NCI-H187 treated with DMSO at 0.1 percent for 48 hours (cell line): ENCODE data around the gene LRP8.

Source experiments
- DNase-seq: peaks from one replicate; lab custom pipeline; 2025; lab: John Stamatoyannopoulos, UW

The LRP8 gene

DNA sequence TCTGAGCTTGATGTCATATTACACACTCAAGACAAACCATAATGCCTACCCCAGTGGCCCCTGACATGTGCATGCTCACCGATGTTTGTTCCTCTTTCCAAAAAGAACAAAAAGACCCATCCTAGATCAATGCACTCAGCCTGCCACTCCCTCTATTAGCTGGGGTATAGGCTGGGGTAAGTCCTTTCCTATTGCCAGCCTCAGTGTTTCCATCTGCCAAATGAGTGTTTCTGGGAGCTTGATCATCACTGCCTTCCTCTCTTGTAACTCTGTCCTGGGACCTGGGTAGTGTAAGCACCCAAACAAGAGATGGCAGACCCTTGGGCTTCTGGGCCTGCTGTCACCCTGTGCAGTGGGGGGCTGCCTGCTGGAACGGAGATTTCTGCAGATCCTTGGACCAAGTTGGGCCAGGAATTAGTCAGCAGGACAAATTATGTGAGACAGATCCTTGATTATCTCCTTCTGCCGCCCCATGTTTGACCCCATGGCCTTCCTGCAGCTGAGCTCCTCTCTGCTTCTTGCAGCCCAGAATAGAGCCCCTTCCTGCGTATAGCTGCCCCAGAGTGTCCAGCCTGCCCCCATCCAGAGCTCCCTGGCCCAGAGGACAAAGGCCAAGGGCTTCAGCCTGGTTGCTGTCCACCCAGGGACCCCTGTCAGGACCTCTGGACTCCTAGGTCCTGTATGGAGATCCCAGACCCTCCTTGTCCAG is 31.5 kb upstream of the LRP8 start:
- no peak for DNase-seq

DNA sequence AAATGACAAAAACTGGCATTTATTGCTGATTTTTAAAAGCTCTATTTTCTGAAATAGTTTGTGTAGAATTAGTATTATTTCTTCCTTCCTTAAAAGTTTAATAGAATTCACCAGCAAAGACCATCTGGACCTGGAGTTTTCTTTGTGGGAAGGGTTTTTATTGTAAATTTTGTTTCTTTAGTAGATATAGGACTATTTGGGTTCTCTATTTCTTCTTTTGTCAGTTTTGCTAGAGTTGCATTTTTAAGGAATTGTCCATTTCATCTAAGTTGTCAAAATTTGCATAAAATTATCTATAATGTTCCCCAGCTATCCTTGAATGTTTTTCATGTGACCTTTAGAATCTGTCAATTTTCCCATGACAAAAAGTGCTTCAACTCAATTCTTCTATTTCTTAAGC is 28.8 kb upstream of the LRP8 start:
- DNase-seq = no peak

DNA sequence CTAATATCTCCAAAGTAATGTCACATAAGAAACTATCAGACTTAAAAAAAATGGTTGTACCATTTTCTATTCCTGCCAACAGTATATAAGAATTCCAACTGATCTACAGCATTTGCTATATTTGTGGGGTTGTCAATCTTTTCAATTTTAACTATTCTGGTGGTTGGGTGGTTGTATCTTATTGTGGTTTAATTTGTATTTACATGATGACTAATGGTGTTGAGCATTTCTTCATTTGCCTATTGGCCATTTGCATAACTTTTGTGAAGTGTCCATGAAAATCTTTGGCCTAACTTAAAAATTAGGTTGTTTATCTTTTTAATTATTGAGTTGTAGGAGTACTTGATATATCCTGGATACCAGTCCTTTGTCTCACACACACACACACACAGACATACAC is 26.2 kb upstream of the LRP8 start:
- no peak for DNase-seq

DNA sequence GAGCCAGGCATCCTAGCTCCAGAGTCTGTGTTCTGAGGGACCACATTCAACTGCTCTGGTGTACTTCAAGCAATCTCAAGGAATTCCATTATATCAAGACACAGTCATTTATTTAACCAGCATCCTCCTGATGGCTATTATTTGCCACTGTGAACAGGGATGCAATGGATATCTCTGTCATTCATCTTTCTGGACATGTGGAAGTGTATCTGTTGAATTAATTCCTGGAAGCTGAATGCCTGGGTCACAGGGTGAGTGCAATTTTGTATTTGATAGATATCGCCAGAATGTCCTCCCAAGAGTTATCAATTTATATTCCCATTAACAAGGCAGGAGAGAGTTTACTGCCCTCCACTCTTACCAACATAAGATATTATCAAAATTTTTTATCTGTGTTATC is 24.7 kb upstream of the LRP8 start:
- no peak for DNase-seq

DNA sequence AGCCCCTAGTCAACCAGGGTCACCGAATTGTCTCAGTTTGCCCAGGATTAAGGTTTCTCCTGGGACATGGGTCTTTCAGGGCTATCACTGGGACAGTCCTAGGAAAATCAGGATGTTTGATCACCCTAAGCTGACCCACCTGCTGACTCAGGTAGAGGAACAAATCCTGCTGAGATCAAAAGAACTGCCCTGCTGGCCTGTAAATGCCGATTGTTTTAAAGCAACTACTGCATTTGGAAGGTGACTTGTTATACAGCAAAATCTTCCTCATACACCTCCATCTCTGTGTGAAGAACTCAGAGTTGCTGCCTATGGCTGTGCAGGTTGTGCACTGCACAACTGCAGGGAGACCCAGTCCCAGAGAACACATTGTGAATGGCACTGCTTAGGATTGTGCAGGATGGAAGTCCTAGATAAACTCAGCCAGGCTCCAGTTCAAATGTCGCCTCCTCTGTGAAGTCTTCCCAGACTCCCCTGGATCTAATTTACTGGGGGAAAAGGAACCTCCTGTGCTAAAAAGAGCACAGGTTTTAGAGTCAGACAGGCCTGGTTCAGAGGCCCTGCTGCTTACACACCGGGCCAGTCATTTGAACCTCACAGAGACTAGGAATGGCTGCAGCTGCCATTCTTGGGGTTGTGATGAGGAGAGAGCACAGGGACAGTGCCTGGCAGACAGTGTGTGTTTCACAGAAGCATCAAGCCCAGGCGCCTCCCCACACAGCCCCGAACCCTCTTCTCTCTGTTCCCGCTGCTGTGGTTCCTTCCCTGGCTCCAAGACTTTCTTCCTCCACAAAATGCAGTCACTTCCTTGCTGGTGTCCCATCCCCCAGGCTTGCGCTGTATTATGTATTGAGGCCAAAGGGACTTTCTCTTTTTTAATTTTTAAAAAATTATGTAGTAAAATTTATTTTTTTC is 23.2 kb upstream of the LRP8 start:
- no peak for DNase-seq

DNA sequence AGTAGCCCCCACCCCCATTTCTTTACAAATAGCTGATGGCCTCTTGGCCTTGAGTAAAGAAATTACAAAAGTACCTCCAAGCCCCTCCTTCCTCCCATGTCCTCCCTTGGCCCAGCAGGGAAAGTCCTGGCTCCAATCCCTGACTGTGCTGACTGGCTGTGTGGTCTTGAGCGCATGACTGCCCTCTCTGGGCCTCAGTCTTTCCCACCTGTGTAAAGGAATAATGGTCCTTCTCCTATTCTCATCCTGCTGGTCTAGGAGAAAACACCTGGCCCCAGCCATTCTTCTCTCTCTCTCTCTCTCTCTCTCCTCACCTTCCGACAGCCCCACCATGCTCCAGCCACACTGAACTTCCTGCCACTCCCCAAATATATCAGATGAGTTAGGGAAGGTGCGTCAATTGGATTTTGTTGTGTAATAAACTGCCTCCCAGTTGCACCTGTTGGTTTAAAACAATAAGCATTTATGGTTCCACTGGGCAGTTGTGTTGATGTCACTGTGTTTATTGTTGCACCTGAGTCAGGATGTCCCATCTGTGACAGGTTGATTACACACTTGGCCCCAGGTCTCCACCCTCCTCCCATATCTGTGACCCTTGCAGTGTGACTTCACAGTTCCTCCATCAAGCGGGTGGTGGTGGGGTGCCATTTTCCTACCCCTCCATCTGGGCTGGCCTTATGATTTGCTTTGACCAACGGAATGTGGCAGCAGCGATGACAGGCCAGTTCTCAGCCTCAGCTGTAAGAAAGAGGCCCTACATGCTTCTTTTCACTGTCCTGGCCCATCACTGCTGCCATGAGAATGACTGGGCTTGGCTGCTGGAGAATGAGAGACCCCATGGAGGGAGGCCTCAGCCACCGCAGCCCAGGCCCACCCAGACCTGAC is 22.3 kb upstream of the LRP8 start:
- DNase-seq = no peak

DNA sequence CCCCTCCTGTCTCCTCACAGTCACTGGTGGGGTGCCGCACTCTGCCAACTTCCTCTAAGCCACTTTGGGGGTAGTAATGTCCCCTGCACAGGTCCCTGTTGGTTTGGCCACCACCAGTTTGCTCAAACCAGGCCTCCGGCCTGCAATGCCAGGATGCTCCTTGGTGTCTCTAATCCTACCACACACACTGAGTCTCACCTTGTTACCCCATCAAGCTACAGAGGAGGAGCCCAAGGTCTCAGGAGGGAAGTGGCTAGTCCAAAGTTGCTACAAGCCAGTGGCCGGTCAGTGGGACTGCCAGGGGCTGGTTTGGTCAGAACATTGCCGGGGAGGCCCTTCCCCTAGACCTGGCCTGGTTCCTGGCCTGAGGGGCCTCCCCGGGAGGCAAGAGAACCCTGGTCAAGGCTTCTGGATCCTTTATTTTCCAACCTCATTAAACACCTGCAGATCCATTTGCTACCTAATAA is 21.5 kb upstream of the LRP8 start:
- no peak for DNase-seq

DNA sequence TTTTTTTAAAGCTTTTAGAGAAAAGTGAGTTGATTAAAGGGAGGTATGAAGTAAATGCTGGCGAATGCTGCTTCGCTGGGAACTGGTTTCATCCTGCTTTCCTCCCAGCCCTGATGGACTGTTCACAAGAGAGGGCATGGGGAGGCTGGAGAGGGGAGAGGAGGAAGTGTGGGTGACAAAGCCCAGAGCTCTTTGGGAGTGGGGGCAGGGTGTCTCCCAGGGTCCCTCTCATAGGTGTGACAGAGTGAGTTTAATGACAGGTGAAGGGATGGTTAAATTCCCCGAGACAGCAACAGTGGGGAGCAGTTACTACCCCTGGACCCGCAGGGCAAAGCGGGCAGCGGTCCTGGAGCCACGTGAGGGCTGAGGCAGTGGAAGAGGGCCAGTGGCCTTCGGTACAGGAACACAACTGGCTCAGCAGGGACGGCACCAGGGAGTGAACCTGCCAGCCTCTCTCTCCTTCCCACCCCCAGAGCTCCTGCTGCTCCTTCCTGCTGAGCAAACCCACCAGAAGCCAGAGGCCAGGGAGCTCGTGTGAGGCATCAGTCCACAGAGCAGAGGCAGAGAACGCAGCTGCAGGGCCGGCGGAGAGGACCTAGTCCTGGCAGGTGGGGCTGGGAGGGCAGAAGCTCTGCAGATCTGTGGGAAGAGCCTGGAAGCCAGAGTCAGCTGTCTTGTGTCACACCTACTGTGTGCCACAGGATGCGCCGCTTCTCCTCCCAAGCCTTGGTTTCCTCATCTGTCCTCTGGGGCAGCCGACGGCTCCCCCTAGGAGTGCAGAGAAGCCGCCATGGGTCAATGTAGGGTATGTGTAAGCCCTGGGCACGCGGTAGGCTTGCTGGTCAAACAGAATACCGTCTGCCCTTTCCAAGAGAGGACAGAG is 20.9 kb upstream of the LRP8 start:
- DNase-seq = no peak

DNA sequence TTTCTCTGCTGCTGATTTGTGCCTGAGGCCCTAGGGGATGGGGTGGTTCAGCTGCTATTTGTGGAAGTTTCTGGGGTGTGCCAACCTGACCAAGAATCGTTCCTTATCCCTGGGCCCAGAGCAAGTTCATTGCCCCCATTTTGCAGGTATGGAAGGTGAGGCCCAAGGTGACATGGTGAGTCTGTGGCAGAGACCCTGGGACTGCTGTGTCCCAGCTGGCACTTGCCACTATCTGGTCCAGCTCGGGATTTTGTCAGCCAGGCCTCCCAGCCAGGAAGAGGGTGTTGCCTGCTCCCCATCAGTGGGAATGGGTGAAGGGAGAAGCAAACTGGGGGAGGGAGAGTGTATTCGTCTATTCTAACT is 18.9 kb upstream of the LRP8 start:
- no peak for DNase-seq

DNA sequence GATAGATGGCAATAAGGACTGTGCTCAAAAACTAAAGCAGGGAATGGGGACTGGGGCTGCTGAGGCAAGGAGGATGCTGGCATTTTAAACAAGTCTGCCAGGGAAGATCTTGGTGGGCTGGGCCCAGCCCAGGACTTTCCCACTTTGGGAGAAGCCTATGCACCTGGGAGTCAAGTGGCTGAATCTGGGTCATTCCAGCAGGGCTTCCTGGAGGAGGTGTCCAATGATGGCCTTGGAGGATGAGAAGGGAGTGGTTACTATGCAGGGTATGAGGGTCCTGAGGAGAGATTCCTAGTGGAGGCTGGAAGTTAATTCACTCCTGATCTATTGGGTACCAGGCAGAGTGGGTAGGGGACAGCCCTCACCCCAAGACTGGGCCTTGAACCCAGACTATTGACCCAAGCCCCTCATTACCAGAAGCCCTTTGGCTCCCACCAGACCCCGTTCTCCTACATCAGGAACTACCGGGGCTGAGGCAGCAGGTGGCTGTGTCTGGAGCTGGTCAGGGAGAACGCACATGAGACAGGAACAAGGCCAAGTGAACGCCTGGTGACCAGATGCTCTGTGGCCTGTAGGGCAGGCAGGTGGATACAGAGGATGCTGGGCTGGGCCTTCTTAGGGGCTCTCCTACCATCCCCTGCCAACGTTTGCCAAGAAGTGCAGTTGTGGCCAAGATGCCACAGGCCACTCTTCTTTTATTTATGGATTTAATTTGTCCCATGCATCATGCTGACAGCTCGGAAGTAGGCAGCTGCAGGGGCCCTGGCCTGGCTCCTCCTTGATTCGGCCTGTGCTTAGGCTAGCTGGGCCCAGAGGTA is 18.3 kb upstream of the LRP8 start:
- no peak for DNase-seq

DNA sequence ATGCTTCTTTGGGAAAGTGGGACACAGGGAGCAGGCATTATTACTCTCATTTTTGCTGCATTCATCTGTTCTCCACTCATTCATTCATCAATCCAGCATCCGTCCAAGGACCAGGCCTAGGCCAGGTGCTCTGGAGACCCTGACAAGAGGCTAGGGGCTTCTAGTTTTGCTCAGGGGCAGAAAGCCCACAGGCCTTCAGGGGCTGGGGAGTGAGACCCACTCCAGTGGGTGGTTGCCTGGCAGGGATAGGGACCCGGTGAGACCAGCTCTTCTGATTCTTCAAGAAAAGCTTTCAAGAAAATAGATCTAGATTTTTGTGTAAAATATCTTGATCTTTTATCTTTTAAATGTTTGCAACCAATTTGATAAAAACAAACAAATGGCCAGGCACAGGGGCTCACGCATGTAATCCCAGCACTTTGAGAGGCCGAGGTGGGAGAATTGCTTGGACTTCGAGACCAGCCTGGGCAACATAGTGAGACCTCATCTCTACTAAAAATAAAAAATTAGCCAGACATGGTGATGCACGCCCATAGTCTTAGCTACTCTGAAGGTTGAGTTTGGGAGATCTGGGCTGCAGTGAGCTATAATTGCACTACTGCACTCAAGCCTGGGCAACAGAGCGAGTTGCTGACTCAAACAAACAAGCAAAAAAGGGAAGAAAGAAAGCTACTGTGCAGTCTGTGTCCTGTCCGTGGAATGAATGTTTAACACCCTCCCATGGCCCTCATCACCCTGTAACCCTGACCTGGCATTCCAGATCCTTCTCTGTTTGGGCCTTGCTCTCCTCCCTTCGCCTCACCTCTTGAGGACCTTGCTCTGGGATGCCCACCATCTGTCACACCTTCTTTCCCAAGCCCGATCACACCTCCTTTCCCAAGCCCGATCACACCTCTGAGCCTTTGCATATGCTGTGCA is 17.3 kb upstream of the LRP8 start:
- DNase-seq = no peak

DNA sequence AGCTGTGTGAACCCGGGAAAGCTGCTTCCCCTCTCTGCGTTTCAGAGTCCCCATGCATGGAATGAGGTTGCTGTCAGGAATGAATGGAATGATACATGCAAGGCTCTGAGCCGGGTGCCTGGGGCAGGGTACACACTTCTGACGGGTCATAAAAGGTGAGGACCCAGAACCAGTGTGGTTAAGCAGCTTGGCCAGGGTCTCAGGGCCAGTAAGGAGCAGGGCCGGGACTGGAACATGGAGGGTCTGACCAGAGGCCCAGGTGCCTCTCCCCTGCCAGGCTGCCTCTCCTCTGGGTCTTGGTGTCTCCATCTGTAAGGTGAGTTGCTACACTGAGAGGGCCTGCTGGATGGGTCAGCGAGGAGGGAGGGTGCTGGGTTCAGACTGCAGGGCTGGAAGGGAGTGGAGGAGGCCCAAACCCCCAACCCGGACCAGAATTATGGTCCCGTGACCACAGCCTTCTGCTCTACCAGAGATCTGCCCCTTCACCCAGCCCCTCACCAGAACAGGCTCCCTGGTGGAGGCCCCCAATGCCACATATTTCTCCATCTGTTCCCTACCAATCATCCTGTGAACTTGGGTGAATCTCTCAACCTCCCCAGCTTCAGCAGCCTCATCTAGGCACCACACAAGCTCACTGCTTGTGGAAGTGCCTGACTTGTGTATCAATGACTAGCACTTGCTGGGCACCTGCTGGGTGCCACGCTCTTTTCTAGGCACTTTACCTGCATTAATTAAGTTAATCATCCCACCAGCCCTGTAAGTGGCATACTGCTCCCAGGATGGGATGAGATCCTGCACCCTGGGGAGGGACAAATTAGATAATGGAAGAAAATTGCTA is 16.2 kb upstream of the LRP8 start:
- DNase-seq = no peak

DNA sequence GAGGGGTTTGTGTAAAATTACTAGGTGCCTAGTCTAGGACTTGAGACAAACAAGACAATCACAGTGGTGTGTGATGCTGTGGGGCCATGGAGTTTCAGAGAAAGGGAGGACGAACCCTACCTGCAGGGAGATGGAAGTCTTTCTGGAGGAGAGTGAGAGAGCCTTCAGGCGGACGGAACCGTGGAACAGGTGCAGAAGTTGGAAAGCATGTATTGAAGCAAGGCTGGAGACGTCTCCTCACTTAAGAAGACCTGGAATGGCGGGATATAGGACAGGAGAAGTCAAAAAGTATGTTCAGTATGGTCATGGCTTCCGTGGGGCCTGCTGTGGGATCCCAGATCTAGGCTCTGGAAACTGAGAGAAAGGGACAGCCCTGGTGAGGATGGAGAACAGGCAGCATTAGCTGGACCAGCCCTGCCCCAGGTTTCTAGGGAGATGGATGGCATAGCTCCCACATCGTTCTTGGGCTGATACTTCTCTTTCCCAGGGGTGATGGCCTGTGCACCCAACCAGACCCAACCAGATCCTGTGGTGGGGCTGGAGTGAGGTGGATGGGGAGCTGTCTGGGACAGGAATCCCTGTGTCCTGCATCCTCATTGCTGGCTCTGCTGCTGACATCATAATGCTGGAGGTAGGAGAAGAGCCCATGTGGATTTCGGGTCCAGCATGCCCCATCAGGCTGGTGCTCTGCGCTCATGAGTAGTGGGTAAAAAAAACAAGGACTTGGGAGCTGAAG is 15.0 kb upstream of the LRP8 start:
- DNase-seq = no peak

DNA sequence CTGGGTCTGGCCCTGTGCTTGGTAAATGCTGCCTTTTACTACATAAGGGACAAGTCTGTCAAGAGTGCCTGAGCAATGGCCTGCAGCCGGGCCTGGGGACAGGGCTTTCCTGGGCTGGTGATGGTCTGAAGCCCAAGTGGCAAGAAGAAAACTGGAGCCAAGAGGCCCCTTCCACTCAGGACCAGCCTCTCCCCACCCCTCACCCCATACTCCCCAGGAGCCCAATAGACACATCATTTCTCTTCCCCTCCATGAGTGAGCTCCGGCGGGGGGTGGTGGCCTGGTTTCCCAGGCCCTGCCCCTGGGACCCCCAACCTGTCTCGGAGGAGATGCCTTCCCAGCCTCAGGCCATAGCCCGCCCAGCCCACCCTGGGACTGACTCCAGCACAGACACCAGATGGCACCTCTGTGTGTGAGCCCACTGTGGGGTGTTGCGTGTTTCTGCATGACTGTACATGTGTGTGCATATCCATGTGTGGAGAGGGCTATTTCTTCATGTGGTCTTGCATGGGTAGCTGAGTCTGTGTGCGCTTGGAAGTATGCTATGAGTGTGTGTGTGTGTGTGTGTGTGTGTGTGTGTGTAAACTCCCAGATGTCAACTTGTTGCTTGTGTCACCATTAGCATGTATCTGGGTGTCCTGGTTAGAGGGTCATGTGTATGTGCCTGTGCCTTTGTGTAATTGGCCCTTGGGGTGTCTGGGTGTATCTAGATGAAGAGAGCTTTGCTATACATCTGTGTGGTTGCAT is 14.3 kb upstream of the LRP8 start:
- DNase-seq = no peak

DNA sequence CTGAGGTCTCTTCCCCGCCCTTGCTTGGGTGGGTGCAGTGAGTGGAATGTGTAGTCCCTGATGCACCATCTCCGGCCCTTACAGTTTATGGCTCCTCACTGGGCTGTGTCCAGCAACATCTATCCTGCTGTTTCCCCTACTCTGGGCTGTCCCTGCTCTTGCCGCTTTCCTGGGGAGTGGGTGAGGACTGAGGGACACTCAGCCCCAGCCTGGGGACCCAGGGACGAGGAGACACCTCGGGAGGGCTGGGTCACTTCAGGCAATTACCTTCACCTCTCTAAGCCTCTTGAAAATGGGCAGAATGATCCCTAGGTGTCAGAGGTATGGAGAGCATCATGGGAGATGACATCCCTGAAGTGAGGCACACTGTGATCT is 13.6 kb upstream of the LRP8 start:
- no peak for DNase-seq

DNA sequence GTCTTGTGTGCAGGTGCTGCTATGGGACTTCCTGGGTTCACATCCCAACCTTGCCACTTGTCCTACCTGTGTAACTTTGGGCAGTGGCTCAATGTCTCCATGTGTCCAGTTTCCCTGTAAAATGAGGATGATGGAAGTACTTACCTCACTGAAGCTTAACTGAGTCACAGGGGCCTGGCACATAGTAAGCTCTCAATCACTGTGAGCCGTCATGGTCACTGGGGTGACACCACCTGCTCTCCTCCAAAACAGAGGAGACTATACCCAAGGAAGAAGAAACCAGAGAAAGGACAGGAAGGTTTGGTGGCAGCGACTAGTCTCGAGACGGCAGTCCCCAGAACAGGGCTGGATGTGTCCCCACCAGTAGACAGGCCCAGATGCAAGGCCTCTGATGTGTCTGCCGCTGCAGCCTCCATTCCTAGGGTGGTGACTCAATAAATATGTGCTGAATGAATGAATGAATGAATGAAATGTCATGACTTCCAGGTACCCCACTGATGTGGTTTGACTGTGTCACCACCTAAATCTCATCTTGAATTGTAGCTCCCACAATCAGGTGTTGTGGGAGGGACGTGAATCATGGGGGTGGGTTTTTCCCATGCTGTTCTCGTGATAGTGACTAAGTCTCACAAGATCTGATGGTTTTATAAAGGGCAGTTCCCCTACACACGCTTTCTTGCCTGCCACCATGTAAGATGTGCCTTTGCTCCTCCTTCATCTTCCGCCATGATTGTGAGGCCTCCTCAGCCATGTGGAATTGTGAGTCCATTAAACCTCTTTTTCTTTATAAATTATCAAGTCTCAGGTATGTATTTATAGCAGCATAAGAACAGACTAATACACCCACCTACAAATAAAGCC is 13.0 kb upstream of the LRP8 start:
- DNase-seq = no peak
